ENCODE data around the gene MBLAC1.

MBLAC1 gene

DNA sequence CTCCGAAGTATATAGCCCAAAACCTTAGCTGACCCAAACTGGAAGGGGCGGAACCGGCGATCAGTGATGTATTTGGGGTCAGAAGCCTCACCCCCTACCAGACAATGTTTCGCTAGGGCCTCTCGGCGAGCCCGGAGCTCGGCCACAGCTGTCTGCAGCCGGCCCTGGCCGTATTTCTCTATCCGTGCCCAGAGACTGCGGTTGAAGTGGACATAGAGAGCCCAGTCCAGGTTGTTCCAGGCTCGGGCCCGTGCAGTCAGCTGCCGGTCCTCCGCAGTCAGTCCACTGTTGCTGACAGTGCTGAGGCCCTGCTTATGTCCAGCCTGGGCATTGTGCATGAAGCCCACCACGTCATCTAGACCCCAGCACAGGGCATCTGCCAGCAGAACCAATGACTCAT is 33.3 kb downstream of the MBLAC1 start:
- H3K4me3 ChIP-seq (ENCODE audit: low read depth, low read length) = no peak overlapping the region
- no peak for DNase-seq (ENCODE audit: low read depth)
- TF ChIP-seq, protein P1, sequence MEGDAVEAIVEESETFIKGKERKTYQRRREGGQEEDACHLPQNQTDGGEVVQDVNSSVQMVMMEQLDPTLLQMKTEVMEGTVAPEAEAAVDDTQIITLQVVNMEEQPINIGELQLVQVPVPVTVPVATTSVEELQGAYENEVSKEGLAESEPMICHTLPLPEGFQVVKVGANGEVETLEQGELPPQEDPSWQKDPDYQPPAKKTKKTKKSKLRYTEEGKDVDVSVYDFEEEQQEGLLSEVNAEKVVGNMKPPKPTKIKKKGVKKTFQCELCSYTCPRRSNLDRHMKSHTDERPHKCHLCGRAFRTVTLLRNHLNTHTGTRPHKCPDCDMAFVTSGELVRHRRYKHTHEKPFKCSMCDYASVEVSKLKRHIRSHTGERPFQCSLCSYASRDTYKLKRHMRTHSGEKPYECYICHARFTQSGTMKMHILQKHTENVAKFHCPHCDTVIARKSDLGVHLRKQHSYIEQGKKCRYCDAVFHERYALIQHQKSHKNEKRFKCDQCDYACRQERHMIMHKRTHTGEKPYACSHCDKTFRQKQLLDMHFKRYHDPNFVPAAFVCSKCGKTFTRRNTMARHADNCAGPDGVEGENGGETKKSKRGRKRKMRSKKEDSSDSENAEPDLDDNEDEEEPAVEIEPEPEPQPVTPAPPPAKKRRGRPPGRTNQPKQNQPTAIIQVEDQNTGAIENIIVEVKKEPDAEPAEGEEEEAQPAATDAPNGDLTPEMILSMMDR (IDR thresholded peaks at IDR 0.05; ENCODE audit: low read depth, low read length, missing control alignments) = no peak

DNA sequence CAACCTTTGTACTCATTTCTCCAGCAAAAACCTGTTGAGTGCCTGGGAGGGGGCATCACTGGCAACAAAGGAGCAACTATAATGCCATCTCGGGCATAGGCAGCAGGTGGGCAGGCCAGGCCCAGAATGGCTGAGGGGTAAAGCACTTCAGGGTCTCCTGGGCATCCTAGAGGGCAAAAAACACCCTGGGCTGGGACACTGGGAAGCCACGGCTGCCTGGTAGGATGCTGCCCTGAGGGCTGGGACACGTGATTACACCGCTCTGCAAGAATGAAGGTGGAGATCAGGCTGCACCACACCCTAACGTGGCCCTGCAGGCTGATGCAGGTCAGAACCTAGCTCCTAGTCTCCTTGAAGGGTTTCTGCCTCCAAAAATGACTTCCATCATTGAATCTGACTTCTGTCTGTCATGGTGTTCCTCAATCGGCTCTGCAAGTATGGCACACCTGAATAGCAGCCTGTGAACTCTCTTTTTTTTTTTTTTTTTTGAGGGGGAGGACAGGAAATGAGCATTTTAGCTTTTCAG is 36.3 kb downstream of the MBLAC1 start:
- no peak overlapping the region for H3K4me3 ChIP-seq (ENCODE audit: low read depth, low read length)
- TF ChIP-seq, protein P1 (IDR thresholded peaks at IDR 0.05; ENCODE audit: low read depth, low read length, missing control alignments) = no peak
- DNase-seq (ENCODE audit: low read depth) = no peak

DNA sequence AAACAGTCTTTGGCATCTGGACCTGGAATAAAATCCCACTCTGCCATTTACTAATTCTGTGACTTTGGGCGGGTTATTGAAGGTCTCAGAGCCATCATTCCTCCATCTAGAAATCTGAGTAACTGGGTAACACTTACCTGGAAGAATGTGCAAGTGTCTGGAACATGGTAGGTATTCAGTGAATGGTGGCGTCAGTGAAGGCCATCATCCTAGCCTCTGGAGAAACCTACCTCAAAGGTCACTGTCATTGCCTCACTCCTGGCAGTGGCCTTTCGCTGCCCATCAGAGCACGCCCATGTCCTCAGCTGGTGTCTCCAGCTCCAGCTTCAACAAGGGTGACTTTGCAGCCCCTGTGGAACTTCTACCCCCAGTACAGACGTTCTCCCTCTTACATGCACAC is 37.1 kb downstream of the MBLAC1 start:
- TF ChIP-seq, protein P1 (IDR thresholded peaks at IDR 0.05; ENCODE audit: low read depth, low read length, missing control alignments) = no peak
- no peak overlapping the region for H3K4me3 ChIP-seq (ENCODE audit: low read depth, low read length)
- no peak for DNase-seq (ENCODE audit: low read depth)

DNA sequence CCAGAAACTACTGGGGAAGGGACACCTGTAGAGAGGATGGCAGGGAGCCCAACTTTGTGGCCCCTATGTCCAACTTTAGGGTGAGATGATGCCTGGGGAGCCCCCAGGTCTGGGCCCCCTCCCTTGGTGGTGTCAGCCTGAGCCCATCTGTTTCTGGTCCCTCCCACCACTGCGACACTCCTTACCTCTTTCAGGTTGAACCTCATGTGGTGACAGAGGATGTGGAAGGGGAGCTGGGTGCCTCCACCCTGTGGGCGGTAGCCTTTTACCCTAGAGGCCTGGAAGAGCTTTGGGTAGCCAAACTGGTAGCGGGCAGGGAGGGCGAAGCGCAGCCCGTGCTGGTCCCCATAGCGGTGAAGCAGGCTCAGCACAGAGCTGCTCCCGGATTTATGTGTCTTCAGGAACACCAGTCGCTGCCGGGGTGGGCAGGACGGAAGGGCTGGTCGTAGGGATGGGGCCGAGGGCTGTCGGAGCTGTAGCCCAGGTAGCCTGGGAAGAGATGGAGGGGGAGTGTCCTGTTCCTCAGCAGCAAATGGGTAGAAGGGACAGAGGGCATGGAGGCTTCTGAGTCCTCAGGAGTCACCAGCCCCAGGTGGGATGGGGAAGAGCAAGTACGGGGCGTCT is 39.7 kb downstream of the MBLAC1 start:
- TF ChIP-seq, protein P1 (IDR thresholded peaks at IDR 0.05; ENCODE audit: low read depth, low read length, missing control alignments) = no peak
- no peak for DNase-seq (ENCODE audit: low read depth)
- H3K4me3 ChIP-seq (ENCODE audit: low read depth, low read length) = no peak overlapping the region

DNA sequence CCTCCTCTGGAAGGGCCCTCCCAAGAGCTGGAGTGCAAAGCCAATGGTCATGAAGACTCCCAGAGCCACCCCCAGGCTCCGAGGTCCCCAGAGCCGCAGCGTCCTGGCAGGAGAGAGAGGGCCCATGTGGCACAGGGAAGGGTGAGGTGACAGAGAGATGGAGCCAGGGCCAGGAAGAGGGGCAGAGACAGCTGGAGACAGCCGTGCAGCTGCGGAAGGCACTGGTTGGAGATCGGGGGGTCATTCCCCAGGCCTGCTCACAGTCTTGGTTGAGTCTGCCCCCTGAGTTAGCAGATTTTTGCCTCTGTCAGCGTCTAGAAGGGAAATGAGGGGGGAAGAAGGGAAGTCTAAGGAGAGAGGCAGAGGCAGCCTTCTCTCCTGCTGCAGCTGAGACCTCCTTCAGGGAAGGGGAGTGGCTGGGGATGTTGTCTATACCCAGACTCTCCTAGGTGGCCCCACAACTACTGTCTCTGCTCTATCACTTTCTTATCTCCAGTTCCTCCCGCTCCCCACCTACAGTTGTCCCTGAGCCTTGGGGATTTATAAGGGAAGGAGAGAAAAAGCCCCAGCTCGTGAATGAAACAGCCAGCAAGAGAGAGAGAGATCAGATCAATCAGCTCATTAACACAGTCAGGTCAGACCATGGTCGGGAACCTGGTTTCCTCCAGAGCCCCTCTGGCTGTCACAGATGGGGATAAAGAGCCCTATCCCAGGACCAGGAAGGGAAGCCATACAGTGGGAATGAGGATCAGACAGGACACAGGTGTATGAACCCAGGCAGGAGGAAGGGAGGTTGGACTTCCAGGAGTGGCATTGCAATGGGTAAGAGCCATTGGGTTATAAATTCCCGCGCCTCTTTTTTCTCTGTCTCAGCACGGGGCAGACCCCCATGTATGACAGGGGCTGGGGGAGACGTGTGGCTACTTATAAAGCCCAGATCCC is 40.5 kb downstream of the MBLAC1 start:
- TF ChIP-seq, protein P1 (IDR thresholded peaks at IDR 0.05; ENCODE audit: low read depth, low read length, missing control alignments) = no peak
- no peak overlapping the region for H3K4me3 ChIP-seq (ENCODE audit: low read depth, low read length)
- no peak for DNase-seq (ENCODE audit: low read depth)

DNA sequence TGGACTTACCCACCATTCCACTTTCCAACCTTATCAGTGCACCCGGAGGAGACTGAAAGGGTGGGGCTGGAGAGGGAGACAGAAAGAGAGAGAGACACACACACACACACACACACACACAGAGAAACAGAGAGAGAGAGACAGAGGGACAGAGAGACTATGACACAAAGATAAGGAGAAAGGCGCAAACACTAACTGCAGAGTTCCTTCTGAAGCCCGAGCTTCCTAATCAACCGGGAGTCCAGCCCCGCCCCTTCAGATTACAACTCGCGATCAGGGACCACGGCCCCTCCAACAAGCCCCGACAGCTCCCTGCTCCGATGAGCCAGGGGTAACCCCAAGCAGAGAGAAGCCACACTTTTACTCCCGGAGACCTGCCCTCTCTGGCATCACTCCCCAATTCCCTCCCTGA is 41.2 kb downstream of the MBLAC1 start:
- H3K4me3 ChIP-seq (ENCODE audit: low read depth, low read length) = no peak overlapping the region; the same call in 1 of the 2 replicates

More for the DNA sequence above, 41.2 kb downstream of the MBLAC1 start:
- TF ChIP-seq, protein P1 (IDR thresholded peaks at IDR 0.05; ENCODE audit: low read depth, low read length, missing control alignments) = no peak
- no peak for DNase-seq (ENCODE audit: low read depth)
